Trophoblast cell (in vitro differentiated cells and primary cell): ENCODE data around the gene AKAP6.
"Not testable (repeated sequence)": the region's sequence is repeated elsewhere in the genome, so short reads cannot be mapped to it uniquely, and the experiment has no call there.

Experiments
- DNase-seq, 2 donors: peaks; one replicate each; pipeline ENCODE4 v3.0.0-alpha.2; 2016
- H2AFZ ChIP-seq: 2 replicates; pipeline ENCODE4 v1.6.1; 2013; ENCODE audit warnings: low read length, moderate library complexity, mild to moderate bottlenecking; ENCODE audit not compliant: insufficient read depth, poor library complexity
- H2AK5ac ChIP-seq: 2 replicates; pipeline ENCODE4 v1.6.1; 2013; ENCODE audit warnings: mild to moderate bottlenecking, low read length
- H2BK120ac ChIP-seq: 2 replicates; pipeline ENCODE4 v1.6.1; 2013; ENCODE audit warnings: low read length, mild to moderate bottlenecking, moderate library complexity; ENCODE audit not compliant: insufficient read depth, poor library complexity
- H2BK12ac ChIP-seq: 2 replicates; pipeline ENCODE4 v1.6.1; 2013; ENCODE audit warnings: mild to moderate bottlenecking, low read length, moderate library complexity
- H2BK5ac ChIP-seq: 2 replicates; pipeline ENCODE4 v1.6.1; 2013; ENCODE audit warnings: low read length, low read depth, moderate library complexity, mild to moderate bottlenecking; ENCODE audit not compliant: poor library complexity
- H3K14ac ChIP-seq: 2 replicates; pipeline ENCODE4 v1.6.1; 2013; ENCODE audit warnings: mild to moderate bottlenecking, low read length
- H3K18ac ChIP-seq: 2 replicates; pipeline ENCODE4 v1.6.1; 2013; ENCODE audit warnings: mild to moderate bottlenecking, low read length
- H3K23ac ChIP-seq: 2 replicates; pipeline ENCODE4 v1.6.1; 2013; ENCODE audit warnings: low read length
- H3K27ac ChIP-seq: 2 replicates; pipeline ENCODE4 v1.5.1; 2013; ENCODE audit warnings: low read depth, mild to moderate bottlenecking, inconsistent platforms, low read length, moderate library complexity
- H3K27me3 ChIP-seq: 2 replicates; pipeline ENCODE4 v1.6.1; 2013; ENCODE audit warnings: inconsistent platforms, mild to moderate bottlenecking, low read length, moderate library complexity; ENCODE audit not compliant: insufficient read depth
- H3K36me3 ChIP-seq, 2 experiments: 1 replicate in 1 of 2; 2 replicates in 1 of 2; pipeline ENCODE4 v1.6.1; 2013; ENCODE audit warnings: low read length in 2 of 2, mild to moderate bottlenecking in 2 of 2, moderate library complexity in 1 of 2; ENCODE audit not compliant: insufficient read depth in 2 of 2, control insufficient read depth in 1 of 2
- H3K4ac ChIP-seq: 2 replicates; pipeline ENCODE4 v1.6.1; 2013; ENCODE audit warnings: low read depth, mild to moderate bottlenecking, low read length, moderate library complexity
- H3K4me1 ChIP-seq, 2 experiments: 1 replicate in 1 of 2; 2 replicates in 1 of 2; pipeline ENCODE4 v1.6.1; 2013; ENCODE audit warnings: low read length in 2 of 2, mild to moderate bottlenecking in 2 of 2, moderate library complexity in 1 of 2; ENCODE audit not compliant: insufficient read depth in 2 of 2, control insufficient read depth in 1 of 2
- H3K4me2 ChIP-seq: 2 replicates; pipeline ENCODE4 v1.6.1; 2013; ENCODE audit warnings: inconsistent platforms, mild to moderate bottlenecking, low read length, moderate library complexity
- H3K4me3 ChIP-seq: 2 replicates; pipeline ENCODE4 v1.5.1; 2013; ENCODE audit warnings: mild to moderate bottlenecking, low read depth, low read length, inconsistent platforms
- H3K79me1 ChIP-seq: one replicate; pipeline ENCODE4 v1.6.1; 2013; ENCODE audit warnings: low read length
- H3K79me2 ChIP-seq: 2 replicates; pipeline ENCODE4 v1.6.1; 2013; ENCODE audit warnings: low read length, mild to moderate bottlenecking; ENCODE audit not compliant: control insufficient read depth, insufficient read depth, poor library complexity
- H3K9ac ChIP-seq: 2 replicates; pipeline ENCODE4 v1.6.1; 2013; ENCODE audit warnings: mild to moderate bottlenecking, low read length
- H3K9me3 ChIP-seq: 2 replicates; pipeline ENCODE4 v1.6.1; 2013; ENCODE audit warnings: low read depth, mild to moderate bottlenecking, control low read depth, inconsistent platforms, low read length; ENCODE audit not compliant: insufficient read depth
- H4K12ac ChIP-seq: 2 replicates; pipeline ENCODE4 v1.6.1; 2013; ENCODE audit warnings: low read depth, mild to moderate bottlenecking, low read length, moderate library complexity
- H4K8ac ChIP-seq: 2 replicates; pipeline ENCODE4 v1.6.1; 2013; ENCODE audit warnings: low read depth, mild to moderate bottlenecking, low read length, moderate library complexity
- H4K91ac ChIP-seq: one replicate; pipeline ENCODE4 v1.6.1; 2013; ENCODE audit warnings: low read depth, mild to moderate bottlenecking, low read length, moderate library complexity
- WGBS: extraction: QIAGEN DNeasy Blood & Tissue Kit; methylation state at CpG from one replicate; pipeline ENCODE4 v1.1.7; 2013; ENCODE audit warnings: missing lambda C conversion rate; ENCODE audit not compliant: insufficient read length, insufficient coverage; ENCODE audit errors: extremely low coverage; 5-methylcytosine and 5-hydroxymethylcytosine counted together

Gene AKAP6

DNA sequence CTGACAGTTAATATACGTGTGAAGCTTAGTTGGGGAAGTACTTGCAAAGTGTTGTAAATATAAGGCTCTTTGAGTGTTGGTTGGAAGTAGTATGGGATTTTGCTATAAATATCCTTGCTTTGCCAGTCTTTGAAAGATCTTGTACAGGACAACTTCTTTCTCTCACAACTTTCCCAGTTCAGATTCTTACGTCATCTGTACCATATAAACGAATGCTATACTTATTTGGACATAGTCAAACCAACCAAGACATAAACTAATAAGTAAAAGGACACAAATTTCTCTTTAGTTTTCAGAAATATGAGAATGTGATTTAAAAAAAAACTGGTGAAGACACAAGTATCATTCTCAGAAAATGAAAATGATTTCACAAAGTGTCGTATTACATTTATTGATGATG is 456.5 kb downstream of the AKAP6 start:
- H3K14ac ChIP-seq = no peak overlapping the region
- H3K4me2 ChIP-seq = no peak overlapping the region
- no peak for DNase-seq
- WGBS = no CpG with 5 or more reads among the region's 4 CpGs
- no peak overlapping the region for H4K91ac ChIP-seq
- H3K27ac ChIP-seq = no peak overlapping the region
- no peaks in the 10 kb centered on the region for H3K9me3 ChIP-seq
- H4K12ac ChIP-seq = no peak overlapping the region
- no peak overlapping the region for H2BK5ac ChIP-seq
- no peak overlapping the region for H2AFZ ChIP-seq
- H2AK5ac ChIP-seq = no peak overlapping the region
- H3K4ac ChIP-seq = no peak overlapping the region
- H3K79me2 ChIP-seq = no peaks in the 10 kb centered on the region
- H2BK12ac ChIP-seq = no peak overlapping the region
- no peak overlapping the region for H3K18ac ChIP-seq
- no peak overlapping the region for H4K8ac ChIP-seq
- H3K27me3 ChIP-seq = no peaks in the 10 kb centered on the region
- H3K9ac ChIP-seq = no peak overlapping the region
- H2BK120ac ChIP-seq = no peak overlapping the region
- H3K23ac ChIP-seq = no peak overlapping the region
- no peaks in the 10 kb centered on the region for H3K79me1 ChIP-seq
- H3K4me1 ChIP-seq = no peaks in the 10 kb centered on the region
- H3K36me3 ChIP-seq = no peaks in the 10 kb centered on the region
- H3K4me3 ChIP-seq = no peak overlapping the region

DNA sequence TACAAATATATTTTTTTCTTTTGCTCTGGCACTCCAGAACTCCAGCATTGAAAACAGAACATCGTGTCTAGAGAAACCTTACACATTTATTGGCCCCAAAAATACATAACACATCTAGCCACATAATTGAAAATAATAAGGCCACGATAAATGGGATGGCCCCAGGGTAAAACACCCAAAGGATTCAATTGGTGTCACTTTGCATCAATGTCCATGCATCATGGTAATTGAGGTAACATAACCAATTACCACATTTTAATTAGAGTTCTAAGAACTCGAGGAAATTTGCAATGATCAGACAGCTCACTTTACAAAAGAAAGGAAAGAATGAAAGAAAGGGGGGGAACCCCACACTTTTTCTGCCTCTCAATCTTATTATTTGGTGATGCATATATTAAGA is 457.8 kb downstream of the AKAP6 start:
- Histone ChIP-seq H2AK5ac (no peak overlapping the region), H3K23ac (no peak overlapping the region), H3K9me3 (no peaks in the 10 kb centered on the region), H2BK5ac (no peak overlapping the region), H3K18ac (no peak overlapping the region), H2BK120ac (no peak overlapping the region), H4K91ac (no peak overlapping the region), H3K79me2 (no peaks in the 10 kb centered on the region), H3K4ac (no peak overlapping the region), H2BK12ac (no peak overlapping the region), H3K4me3 (no peak overlapping the region), H3K27ac (no peak overlapping the region), H3K14ac (no peak overlapping the region), H4K12ac (no peak overlapping the region), H3K27me3 (no peaks in the 10 kb centered on the region), H3K4me1 (no peaks in the 10 kb centered on the region), H4K8ac (no peak overlapping the region), H3K4me2 (no peak overlapping the region), H3K36me3 (no peaks in the 10 kb centered on the region), H3K9ac (no peak overlapping the region), H3K79me1 (no peaks in the 10 kb centered on the region), H2AFZ (no peak overlapping the region)
- WGBS = no CpG with 5 or more reads among the region's 3 CpGs
- no peak for DNase-seq

DNA sequence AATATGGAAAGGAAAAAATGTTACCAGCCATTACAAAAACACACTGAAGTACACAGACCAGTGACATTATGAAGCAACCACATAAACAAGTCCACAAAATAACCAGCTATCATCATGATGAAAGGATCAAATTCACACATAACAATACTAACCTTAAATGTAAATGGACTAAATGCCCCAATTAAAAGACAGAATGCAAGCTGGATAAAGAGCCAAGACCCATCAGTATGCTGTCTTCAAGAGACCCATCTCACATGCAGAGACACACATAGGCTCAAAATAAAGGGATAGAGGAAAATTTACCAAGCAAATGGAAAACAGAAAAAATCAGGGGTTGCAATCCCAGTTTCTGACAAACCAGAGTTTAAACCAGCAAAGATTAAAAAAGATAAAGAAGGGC is 463.9 kb downstream of the AKAP6 start:
- H3K9me3 ChIP-seq, H3K4me3 ChIP-seq, H2BK5ac ChIP-seq, H4K8ac ChIP-seq, H3K79me1 ChIP-seq, H2BK12ac ChIP-seq, H3K14ac ChIP-seq, H3K4me2 ChIP-seq, H3K36me3 ChIP-seq, H2BK120ac ChIP-seq, H2AFZ ChIP-seq, H2AK5ac ChIP-seq, H3K23ac ChIP-seq, H4K12ac ChIP-seq, H3K27ac ChIP-seq, H3K4me1 ChIP-seq, H3K4ac ChIP-seq, H4K91ac ChIP-seq, H3K79me2 ChIP-seq, H3K9ac ChIP-seq, H3K18ac ChIP-seq, H3K27me3 ChIP-seq, DNase-seq: not testable (repeated sequence)

DNA sequence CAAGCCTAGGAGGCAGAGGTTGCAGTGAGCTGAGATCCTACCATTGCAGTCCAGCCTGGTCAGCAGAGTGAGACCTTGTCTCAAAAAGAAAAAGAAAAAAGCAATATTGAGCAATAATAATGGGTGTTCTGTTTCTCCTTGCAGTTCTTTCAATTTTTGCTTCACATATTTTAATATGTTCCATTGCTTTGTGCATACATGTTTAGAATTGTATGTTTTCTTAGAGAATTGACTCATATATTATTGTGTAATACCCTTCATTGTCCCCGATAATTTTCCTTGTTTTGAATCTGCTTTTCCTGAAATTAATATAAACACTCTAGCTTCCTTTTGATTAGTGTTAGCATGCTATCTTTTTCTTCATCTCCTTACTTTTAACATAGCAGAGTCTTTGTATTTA is 471.2 kb downstream of the AKAP6 start:
- no peaks in the 10 kb centered on the region for H3K79me1 ChIP-seq
- no peak for DNase-seq
- H3K4me2 ChIP-seq = no peak overlapping the region
- H3K4ac ChIP-seq = no peak overlapping the region
- H2AFZ ChIP-seq = no peak overlapping the region
- no peak overlapping the region for H3K14ac ChIP-seq
- no peak overlapping the region for H3K4me3 ChIP-seq
- H2BK5ac ChIP-seq = no peak overlapping the region
- no peaks in the 10 kb centered on the region for H3K79me2 ChIP-seq
- H3K9me3 ChIP-seq = no peaks in the 10 kb centered on the region
- H4K12ac ChIP-seq = no peak overlapping the region
- H2AK5ac ChIP-seq = no peak overlapping the region
- H3K18ac ChIP-seq = no peak overlapping the region
- H3K4me1 ChIP-seq = no peaks in the 10 kb centered on the region
- no peaks in the 10 kb centered on the region for H3K36me3 ChIP-seq
- WGBS = no CpG with 5 or more reads among the region's 1 CpG
- no peak overlapping the region for H4K8ac ChIP-seq
- H3K9ac ChIP-seq = no peak overlapping the region
- no peaks in the 10 kb centered on the region for H3K27me3 ChIP-seq
- no peak overlapping the region for H3K23ac ChIP-seq
- H2BK12ac ChIP-seq = no peak overlapping the region
- no peak overlapping the region for H2BK120ac ChIP-seq
- no peak overlapping the region for H4K91ac ChIP-seq
- H3K27ac ChIP-seq = no peak overlapping the region

DNA sequence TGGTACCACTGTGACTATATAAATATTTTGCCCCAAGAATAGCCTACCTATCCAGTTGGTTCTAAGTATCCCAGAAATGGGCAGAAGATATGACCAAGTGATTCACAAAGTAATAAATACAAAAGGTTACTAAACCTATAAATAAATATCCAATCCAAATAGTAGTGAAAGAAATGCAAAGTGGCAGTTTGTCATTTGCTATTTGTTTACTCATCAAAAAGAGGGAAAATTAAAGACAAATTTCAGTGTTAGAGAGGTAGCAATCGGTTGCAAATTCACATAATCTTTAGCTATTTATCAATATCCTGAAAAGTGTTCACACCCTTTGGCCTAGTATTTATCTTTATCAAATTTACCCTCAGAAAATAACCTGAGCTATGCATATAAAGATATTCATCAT is 473.2 kb downstream of the AKAP6 start:
- Histone ChIP-seq H3K4ac (no peak overlapping the region), H3K79me1 (no peaks in the 10 kb centered on the region), H3K27me3 (no peaks in the 10 kb centered on the region), H2BK5ac (no peak overlapping the region), H3K14ac (no peak overlapping the region), H3K27ac (no peak overlapping the region), H3K23ac (no peak overlapping the region), H4K91ac (no peak overlapping the region), H4K8ac (no peak overlapping the region), H2AFZ (no peak overlapping the region), H2BK120ac (no peak overlapping the region), H2AK5ac (no peak overlapping the region), H3K4me1 (no peaks in the 10 kb centered on the region), H2BK12ac (no peak overlapping the region), H3K36me3 (no peaks in the 10 kb centered on the region), H3K4me3 (no peak overlapping the region), H3K18ac (no peak overlapping the region), H3K9me3 (no peaks in the 10 kb centered on the region), H3K79me2 (no peaks in the 10 kb centered on the region), H3K4me2 (no peak overlapping the region), H4K12ac (no peak overlapping the region), H3K9ac (no peak overlapping the region)
- WGBS = no CpG with 5 or more reads among the region's 1 CpG
- DNase-seq = no peak
